Measurements from ENCODE around the gene UNC45B.
"Not testable (repeated sequence)": the region's sequence is repeated elsewhere in the genome, so short reads cannot be mapped to it uniquely, and the experiment has no call there.

UNC45B gene

GRCh38 chr17:35147375-35147905, at the start of gene UNC45B:
TSS of gene UNC45B (plus strand) at chr17:35147817. CDS start at chr17:35148264, 447 bp downstream.
- no peak for DNase-seq (ENCODE audit: low spot score)

GRCh38 chr17:35099908-35100307, 47.7 kb upstream of the UNC45B start:
- DNase-seq (ENCODE audit: low spot score) = no peak

GRCh38 chr17:35101036-35101435, 46.6 kb upstream of the UNC45B start:
- no peak for DNase-seq (ENCODE audit: low spot score)

DNA sequence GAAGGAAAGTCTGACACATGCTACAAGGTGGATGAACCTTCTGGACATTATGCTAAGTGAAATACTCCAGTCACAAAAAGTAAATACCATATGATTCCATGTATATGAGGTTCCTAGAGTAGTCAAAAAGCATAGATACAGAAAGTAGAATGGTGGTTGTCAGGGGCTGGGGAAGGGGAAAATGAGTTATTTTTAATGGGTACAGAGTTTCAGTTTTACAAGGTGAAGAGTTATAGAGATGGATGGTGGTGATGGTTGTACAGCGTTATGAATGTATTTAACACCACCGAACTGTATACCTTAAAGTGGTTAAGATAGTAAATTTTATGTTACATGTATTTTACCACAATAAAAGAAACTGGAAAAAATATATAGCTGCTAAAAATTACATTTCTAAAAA, 45.9 kb upstream of the UNC45B start:
- no peak for DNase-seq (ENCODE audit: low spot score)

DNA sequence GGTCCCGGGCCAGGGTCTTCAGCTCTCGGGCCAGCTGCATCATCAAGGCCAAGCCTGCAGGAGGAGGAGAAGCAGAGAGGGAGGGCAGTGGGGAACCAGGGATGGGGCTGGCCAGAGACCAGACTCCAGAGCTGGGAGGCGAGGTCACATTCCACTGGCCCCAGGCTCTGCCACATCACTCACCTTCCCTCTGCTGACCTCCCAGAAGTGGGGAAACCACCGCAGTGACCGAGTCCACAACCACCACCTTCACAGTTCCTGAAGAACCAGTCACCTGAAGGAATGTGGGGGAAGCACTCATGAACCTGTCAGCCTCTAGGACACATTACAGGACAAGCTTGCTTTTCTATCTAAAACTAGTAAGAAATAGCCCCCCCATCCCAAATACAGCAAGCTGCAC, 44.3 kb upstream of the UNC45B start:
- DNase-seq (ENCODE audit: low spot score) = no peak

DNA sequence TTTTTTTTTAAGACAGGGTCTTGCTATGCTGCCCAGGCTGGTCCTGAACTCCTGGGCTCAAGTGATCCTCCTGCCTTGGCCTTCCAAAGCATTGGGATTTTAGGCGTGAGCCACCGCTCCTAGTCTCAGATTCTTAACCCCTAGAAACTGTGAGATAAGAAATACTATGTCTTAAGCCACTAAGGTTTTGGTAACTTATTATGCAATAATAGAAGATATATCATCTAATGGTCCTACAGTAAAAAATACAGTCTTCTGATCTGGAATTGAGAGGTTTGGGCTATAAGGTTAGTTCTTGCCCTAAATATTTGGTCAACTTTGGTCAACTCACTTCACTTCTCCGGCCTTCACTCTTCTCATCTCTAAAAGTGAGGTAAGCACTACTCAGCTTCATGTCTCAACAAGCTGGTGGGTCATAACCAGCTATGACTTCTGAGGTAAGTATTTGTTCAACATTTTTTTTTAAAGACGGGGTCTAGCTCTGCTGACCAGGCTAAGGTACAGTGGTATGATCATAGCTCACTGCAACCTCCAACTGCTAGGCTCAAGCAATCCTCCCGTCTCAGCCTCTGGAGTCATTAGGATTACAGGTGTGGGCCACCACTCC, 42.7 kb upstream of the UNC45B start:
- no peak for DNase-seq (ENCODE audit: low spot score)

GRCh38 chr17:35110791-35111190, 36.8 kb upstream of the UNC45B start:
- not testable (repeated sequence) for DNase-seq (ENCODE audit: low spot score)

DNA sequence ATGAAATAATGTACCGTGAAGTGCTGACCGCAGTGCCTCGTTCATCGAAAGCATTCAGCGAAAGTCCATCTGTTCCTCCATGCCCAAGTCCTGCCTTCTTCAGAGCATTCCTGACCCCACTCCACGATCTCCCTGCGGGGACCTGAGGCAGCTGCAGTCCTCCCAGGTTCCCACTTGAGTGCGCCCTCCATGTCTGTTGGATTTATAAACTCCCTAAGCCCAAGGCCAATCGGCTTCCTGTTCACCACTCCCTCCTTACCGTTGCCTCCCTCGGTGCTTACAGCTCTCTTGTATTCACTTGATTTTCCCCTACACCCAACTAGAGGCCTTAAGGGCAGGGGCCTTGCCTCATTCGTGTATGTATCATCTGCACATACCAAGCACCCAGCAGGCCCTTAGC, 30.8 kb upstream of the UNC45B start:
- no peak for DNase-seq (ENCODE audit: low spot score)

GRCh38 chr17:35117984-35118383, 29.6 kb upstream of the UNC45B start:
- peak; percentile 56 for DNase-seq (ENCODE audit: low spot score)

DNA sequence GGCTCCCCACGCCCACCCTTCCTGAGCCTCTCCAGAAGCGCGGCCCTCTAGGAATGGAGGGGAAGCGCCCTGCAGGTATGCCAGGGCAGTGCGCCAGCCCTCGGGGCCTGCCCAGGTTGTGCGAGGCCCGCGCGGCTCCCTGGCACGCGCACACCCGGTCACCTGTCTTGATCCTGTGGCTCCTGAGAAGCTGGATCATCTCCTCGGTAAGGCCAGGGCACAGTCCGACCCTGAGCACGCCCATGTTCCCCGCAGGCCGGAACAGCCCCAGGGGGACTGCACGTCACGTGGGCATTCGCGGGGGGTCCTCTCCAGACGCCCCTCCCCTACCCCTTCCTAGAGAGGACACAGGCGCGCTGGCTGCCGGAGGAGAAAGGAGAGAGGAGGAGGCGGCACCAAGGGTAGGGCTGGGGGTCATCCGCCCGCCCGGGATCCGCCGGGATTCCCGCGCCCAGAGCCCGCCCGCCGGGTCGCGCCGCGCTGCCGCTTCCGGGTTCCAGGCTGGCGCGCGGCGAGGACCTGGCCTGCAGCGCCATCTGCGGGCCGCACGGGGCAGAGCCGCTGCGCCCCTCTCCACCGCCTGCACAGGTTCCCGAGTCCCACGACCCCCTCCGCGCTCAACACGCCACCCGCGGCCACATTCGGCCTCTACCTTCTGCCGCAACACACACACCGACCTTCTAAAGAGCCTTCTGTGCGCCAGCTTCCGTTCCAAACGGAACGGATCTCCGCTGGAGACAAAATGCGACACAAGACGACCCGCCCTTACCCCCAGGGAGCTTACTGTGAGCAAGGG, 28.0 kb upstream of the UNC45B start, which contains the start of gene RAD51D:
Gene RAD51D, minus strand, starts transcription at position 491 of the 796 bp plus-strand sequence. Its CDS starts 247 bp downstream, at position 244.
- peak; percentile 77 for DNase-seq (ENCODE audit: low spot score)

DNA sequence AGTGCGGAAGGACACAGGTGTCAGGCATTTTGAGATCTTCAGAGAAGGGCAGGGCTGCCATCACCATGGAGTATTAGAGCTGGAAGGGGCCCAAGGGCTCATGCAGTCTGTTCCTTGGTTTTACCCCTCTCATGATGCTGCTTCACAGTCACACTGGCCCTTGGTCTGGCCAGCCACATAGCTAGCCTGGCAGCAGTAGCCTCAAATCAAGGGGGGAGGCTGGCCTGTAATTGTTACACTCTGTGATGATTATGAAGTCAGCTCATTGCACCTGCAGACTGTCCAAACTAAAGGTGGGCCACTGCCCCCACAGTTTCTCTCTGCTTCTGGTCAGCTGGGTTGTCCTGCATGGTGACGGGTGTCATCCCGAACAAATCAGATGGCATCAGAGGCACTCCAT, 26.3 kb upstream of the UNC45B start, which contains the start of gene FNDC8:
Gene FNDC8, plus strand, starts transcription at position 301 of the 400 bp plus-strand sequence. Its CDS starts 79 bp downstream, at position 380.
- no peak for DNase-seq (ENCODE audit: low spot score)

DNA sequence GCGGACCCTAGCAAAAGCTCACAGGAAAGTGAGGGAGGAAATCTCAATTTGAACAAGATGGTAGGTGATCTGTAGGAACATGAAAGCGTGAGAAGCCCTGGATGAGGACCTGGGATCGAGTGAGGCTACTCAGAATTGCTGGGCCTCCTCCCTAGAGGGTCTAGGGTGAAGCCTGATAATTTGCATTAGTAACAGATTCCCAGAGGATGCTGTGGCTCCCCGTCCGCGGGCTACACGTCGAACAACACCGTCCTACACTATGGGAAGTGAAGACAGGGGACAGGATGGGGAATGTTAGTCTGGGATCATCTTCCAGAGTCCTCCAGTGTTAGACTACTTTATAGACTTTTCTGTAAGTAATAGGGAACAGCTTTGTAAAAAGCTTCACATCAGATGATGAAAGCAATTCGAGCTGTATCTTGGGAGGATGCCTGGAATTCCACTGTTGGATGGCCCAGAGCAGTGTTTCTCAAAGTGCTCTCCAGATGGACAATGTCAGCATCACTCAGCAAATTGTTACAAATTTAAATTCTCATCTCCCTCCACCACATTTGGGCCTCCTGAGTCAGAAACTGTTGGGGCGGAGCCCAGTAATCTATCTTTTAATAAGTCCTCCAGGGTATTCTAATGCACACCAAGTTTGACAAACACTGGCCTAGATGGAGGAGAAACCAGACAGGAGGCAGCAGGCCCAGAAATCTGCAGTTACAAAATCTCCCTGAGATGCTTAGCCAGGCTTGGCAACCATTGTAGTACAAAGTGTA, 19.7 kb upstream of the UNC45B start:
- no peak for DNase-seq (ENCODE audit: low spot score)

DNA sequence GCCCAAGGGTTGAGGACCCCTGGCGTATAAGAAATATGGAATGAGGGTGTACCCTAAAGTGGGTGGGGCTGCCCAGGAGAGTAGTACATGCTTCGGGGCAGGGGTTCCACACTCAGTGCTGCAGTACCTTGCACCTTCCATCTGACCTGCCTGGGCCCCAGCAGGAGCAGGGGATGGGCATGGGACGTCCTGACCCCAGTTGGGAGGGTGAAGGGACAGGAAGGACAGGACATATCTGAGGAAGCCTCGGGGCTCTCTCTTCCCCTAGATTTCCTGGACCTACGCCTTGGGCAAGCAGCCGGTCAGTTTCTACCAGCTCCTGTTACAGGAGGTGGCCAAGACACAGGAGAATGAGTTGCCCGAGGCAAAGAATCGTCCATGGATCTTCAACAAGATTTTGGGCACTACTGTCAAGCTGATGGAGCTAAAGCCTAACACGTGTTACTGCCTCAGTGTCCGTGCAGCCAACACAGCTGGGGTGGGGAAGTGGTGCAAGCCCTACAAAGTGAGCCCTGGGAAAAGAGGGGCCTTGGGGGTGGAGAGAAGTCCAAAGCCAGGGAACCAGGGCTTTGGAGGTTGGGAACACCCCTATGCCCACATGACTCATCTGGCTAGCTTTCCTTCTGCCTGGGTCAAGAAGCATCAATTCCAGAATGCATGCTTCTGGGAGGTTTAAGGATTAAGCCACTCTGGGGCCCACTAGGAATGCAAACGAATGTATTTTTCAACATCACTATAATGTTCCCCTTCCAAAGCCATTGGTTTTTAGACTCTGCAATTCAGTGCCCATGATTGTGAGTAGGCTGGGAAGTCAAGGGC, 18.3 kb upstream of the UNC45B start:
- DNase-seq (ENCODE audit: low spot score) = no peak

GRCh38 chr17:35129973-35130351, 17.7 kb upstream of the UNC45B start:
- DNase-seq (ENCODE audit: low spot score) = no peak

GRCh38 chr17:35130392-35130791, 17.2 kb upstream of the UNC45B start:
- DNase-seq (ENCODE audit: low spot score) = no peak

GRCh38 chr17:35132099-35132498, 15.5 kb upstream of the UNC45B start:
- DNase-seq (ENCODE audit: low spot score) = no peak

DNA sequence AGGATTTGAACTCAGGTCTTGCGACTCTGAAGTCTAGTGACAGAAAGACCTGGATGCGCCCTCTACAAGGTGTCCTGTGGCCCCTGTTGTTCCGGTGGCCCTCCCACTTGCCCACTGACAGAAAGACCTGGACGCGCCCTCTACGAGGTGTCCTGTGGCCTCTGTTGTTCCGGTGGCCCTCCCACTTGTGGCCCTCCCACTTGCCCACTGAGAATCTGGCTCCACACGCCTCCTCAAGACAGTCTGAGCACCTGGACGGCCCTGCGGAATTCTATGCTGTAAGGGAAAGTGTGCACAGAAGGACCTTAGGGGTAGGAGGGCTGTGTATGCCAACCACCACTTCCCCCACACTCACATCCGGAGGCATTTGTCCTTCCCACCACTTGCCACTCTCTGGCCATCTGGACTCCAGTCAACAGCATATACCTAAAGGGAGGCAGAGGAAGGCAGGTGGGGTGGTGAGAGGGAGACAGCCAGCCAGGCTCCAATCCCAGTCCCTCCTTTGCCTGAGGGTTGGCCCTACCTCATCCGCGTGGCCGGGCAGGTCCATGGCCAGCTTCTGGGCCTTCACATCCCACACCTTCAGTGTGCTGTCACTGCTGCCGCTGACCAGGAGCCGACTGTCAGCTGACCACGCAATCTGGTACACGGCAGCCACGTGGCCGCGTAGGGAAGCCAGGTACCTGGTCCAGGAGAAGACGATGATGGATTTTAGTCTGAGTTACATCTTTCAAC, 14.6 kb upstream of the UNC45B start:
- no peak for DNase-seq (ENCODE audit: low spot score)

DNA sequence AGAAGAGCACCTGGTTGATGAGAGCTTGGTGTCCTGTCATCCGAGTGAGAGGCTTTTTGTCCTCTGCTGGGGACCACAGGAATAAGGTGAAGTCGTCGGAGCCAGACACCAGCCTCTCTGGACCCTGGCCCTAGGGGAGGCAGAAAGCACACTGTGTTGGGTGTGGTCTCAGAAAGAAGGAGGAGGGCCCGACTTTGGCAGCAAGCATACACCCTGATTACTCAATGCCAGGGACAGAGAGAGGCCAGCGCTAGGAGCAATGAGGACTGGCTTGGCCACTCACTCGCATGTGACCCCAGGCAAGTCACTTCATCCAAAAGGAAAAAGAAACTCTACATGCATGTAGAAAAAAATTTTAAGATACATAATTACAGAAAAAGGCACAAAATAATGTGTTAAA, 12.3 kb upstream of the UNC45B start:
- no peak for DNase-seq (ENCODE audit: low spot score)

DNA sequence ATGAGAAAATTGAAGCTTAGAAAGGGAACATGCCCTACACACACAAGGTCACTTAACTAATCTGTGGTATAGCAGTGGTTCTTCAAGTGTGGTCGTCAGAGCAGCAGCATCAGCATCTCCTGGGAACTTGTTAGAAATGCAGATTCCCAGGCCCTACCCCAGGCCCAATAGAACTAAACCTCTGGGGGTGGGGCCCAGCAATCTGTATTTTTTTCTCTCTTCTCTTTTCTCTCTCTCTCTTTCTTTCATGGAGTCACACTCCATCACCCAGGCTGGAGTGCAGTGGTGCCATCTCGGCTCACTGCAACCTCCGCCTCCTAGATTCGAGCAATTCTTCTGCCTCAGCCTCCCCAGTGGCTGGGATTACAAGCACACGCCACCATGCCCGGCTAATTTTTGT, 9.4 kb upstream of the UNC45B start:
- DNase-seq (ENCODE audit: low spot score) = no peak

GRCh38 chr17:35141681-35142466, 5.7 kb upstream of the UNC45B start, which contains the start of gene NLE1:
TSS of gene NLE1 (minus strand) at chr17:35142303. CDS start at chr17:35142275, 28 bp downstream.
- peak; percentile 91 for DNase-seq (ENCODE audit: low spot score)
